SHP77 (cell line): Measurements from ENCODE around the gene STYXL1.

Experiments
- DNase-seq, 2 experiments: peaks; one replicate each; lab custom pipeline; 2025; lab: John Stamatoyannopoulos, UW

The STYXL1 gene

GRCh38 chr7:75992083-75992755 is 55.6 kb downstream of the STYXL1 start:
- no peak for DNase-seq

- DNase-seq, result no peak
Observed at GRCh38 chr7:75991531-75992082, 56.2 kb downstream of the STYXL1 start.

GRCh38 chr7:75989500-75990388 is 58.1 kb downstream of the STYXL1 start:
- no peak for DNase-seq

GRCh38 chr7:75988568-75989499 is 59.0 kb downstream of the STYXL1 start:
- DNase-seq, result no peak

GRCh38 chr7:75987805-75988567 is 59.8 kb downstream of the STYXL1 start:
- no peak for DNase-seq

- DNase-seq, result no peak
Observed at GRCh38 chr7:75987026-75987804, 60.6 kb downstream of the STYXL1 start.

GRCh38 chr7:75986147-75986781 is 61.5 kb downstream of the STYXL1 start:
- DNase-seq, result no peak

GRCh38 chr7:75985518-75986146 is 62.2 kb downstream of the STYXL1 start:
- DNase-seq, result no peak

GRCh38 chr7:75985009-75985517 is 62.7 kb downstream of the STYXL1 start:
- no peak for DNase-seq

GRCh38 chr7:75984130-75985008 is 63.4 kb downstream of the STYXL1 start:
- DNase-seq, result no peak

GRCh38 chr7:75983471-75984129 is 64.2 kb downstream of the STYXL1 start:
- DNase-seq, result no peak

- no peak for DNase-seq
Observed at GRCh38 chr7:75982306-75983064, 65.3 kb downstream of the STYXL1 start.

GRCh38 chr7:75981453-75982305 is 66.1 kb downstream of the STYXL1 start:
- DNase-seq, result no peak

GRCh38 chr7:75981203-75981452 is 66.7 kb downstream of the STYXL1 start:
- no peak for DNase-seq

- DNase-seq, result no peak
Observed at GRCh38 chr7:75980430-75981202, 67.2 kb downstream of the STYXL1 start.
